ENCODE results near the gene DRD2. TPM values are rescaled to one million over a fixed set of nuclear protein-coding genes. Genes with fewer than 3 reads are reported as not detected.

DRD2 gene
- total and polyA plus RNA-seq, 12 donors, result 0.23 to 13.8 (median 5.3) TPM; not detected in 3

GRCh38 chr11:113410414-113411135 is 64.6 kb downstream of the DRD2 start:
- Histone ChIP-seq H3K27ac (no peak overlapping the region), H3K9me3 (replicated peaks in 1 of 3) (no peaks in the 10 kb centered on the region), H3K27me3 (no peaks in the 10 kb centered on the region), H3K4me1 (replicated peaks in 1 of 2) (no peaks in the 10 kb centered on the region), H3K36me3 (replicated peaks in 1 of 2) (no peaks in the 10 kb centered on the region), H3K4me3 (no peak overlapping the region)
- 89 to 95% (median 94%) methylated on average over 21 of the region's 21 CpGs for WGBS, 4 donors
- TF ChIP-seq CTCF (IDR thresholded peaks at IDR 0.05) (no peak), POLR2A (IDR thresholded peaks at IDR 0.05) (no peak)
- intact Hi-C loops (cut with DNase I), result no loop called here
- DNase-seq, result no peak

GRCh38 chr11:113409526-113409925 is 65.7 kb downstream of the DRD2 start:
- no peak for TF ChIP-seq POLR2A (IDR thresholded peaks at IDR 0.05)
- no peak for TF ChIP-seq CTCF (IDR thresholded peaks at IDR 0.05)
- Histone ChIP-seq H3K4me3 (no peak overlapping the region), H3K4me1 (replicated peaks in 1 of 2) (no peaks in the 10 kb centered on the region), H3K9me3 (replicated peaks in 1 of 3) (no peaks in the 10 kb centered on the region), H3K36me3 (replicated peaks in 1 of 2) (no peaks in the 10 kb centered on the region), H3K27me3 (no peaks in the 10 kb centered on the region), H3K27ac (no peak overlapping the region)
- WGBS, 4 donors, result 77 to 86% (median 82%) methylated on average over 3 of the region's 3 CpGs
- no peak for DNase-seq
- intact Hi-C loops (cut with DNase I), result no loop called here

GRCh38 chr11:113408887-113409286 is 66.3 kb downstream of the DRD2 start:
- WGBS, 4 donors, result 83 to 96% (median 90%) methylated on average over 9 of the region's 9 CpGs
- no peaks in the 10 kb centered on the region for H3K27me3 ChIP-seq
- no peak overlapping the region for H3K27ac ChIP-seq
- no peak overlapping the region for H3K4me3 ChIP-seq
- no peaks in the 10 kb centered on the region for H3K9me3 ChIP-seq (replicated peaks in 1 of 3)
- H3K36me3 ChIP-seq (replicated peaks in 1 of 2), result no peaks in the 10 kb centered on the region
- intact Hi-C loops (cut with DNase I), result no loop called here
- TF ChIP-seq POLR2A (IDR thresholded peaks at IDR 0.05) (no peak), CTCF (IDR thresholded peaks at IDR 0.05) (no peak)
- no peak for DNase-seq
- no peaks in the 10 kb centered on the region for H3K4me1 ChIP-seq (replicated peaks in 1 of 2)

- WGBS, 4 donors, result 65 to 75% (median 73%) methylated on average over 9 of the region's 9 CpGs
- intact Hi-C loops (cut with DNase I), result no loop called here
- no peaks in the 10 kb centered on the region for H3K36me3 ChIP-seq (replicated peaks in 1 of 2)
These were observed 67.0 kb downstream of the DRD2 start for GRCh38 chr11:113408206-113408605.

More at GRCh38 chr11:113408206-113408605, 67.0 kb downstream of the DRD2 start:
- TF ChIP-seq CTCF (IDR thresholded peaks at IDR 0.05) (no peak), POLR2A (IDR thresholded peaks at IDR 0.05) (no peak)
- H3K4me3 ChIP-seq, result no peak overlapping the region
- no peak for DNase-seq
- H3K9me3 ChIP-seq (replicated peaks in 1 of 3), result no peaks in the 10 kb centered on the region
- H3K4me1 ChIP-seq (replicated peaks in 1 of 2), result no peaks in the 10 kb centered on the region
- no peaks in the 10 kb centered on the region for H3K27me3 ChIP-seq
- H3K27ac ChIP-seq, result no peak overlapping the region
